ENCODE data around the gene MTHFD2L. TPM values are rescaled to one million over a fixed set of nuclear protein-coding genes. Genes with fewer than 3 reads are reported as not detected.

MTHFD2L gene
- total and polyA plus RNA-seq, 2 of the 8 experiments (the other 6 are each of a cell fraction or from before 2014, with no cell fraction given) = 5.4 to 15.0 TPM

GRCh38 chr4:74315376-74315775, 157.5 kb downstream of the MTHFD2L start:
- Histone ChIP-seq H3K79me1 (ENCODE audit: low read depth, low read length) (no peaks in the 10 kb centered on the region), H3K23me2 (ENCODE audit: low read depth, low read length) (no peaks in the 10 kb centered on the region), H2BK120ac (replicated peaks; ENCODE audit: low read depth, low read length) (no peak overlapping the region), H4K20me1 (replicated peaks in 1 of 2; ENCODE audit: control insufficient read depth in 1 of 2, insufficient read depth in 2 of 2, low read length in 2 of 2) (no peaks in the 10 kb centered on the region), H3K4me1 (replicated peaks in 1 of 4; ENCODE audit: control insufficient read depth in 3 of 4, insufficient read depth in 4 of 4, low read length in 3 of 4) (no peaks in the 10 kb centered on the region), H3K79me2 (ENCODE audit: control insufficient read depth in 1 of 2, insufficient read depth in 2 of 2, low read length in 2 of 2) (no peaks in the 10 kb centered on the region), H3K4me3 (ENCODE audit: extremely low read depth in 1 of 4, insufficient read depth in 2 of 4, low read depth in 3 of 4, low read length in 4 of 4) (no peak overlapping the region), H3K9me3 (ENCODE audit: insufficient read depth in 2 of 2, low read depth in 1 of 2, low read length in 1 of 2) (no peaks in the 10 kb centered on the region), H3K4me2 (ENCODE audit: insufficient read depth in 1 of 2, low read depth in 2 of 2, low read length in 2 of 2) (no peak overlapping the region), H3K36me3 (ENCODE audit: control insufficient read depth in 2 of 4, insufficient read depth in 4 of 4, low read length in 3 of 4) (no peaks in the 10 kb centered on the region), H4K8ac (ENCODE audit: extremely low read depth, insufficient read depth, low read length) (no peak overlapping the region), H3K14ac (ENCODE audit: insufficient read length) (no peak overlapping the region), H3K27ac (ENCODE audit: low read depth, low read length) (no peak overlapping the region), H3K18ac (ENCODE audit: extremely low read depth, low read length) (no peak overlapping the region), H2AFZ (ENCODE audit: low read length) (no peak overlapping the region), H3K9ac (replicated peaks in 1 of 4; ENCODE audit: extremely low read depth in 1 of 4, low read depth in 3 of 4, low read length in 3 of 4) (no peak overlapping the region), H2BK15ac (ENCODE audit: low read length) (no peak overlapping the region), H2AK5ac (ENCODE audit: low read depth, low read length) (no peak overlapping the region), H2BK12ac (ENCODE audit: low read depth, low read length) (no peak overlapping the region), H2BK5ac (ENCODE audit: low read depth, low read length) (no peak overlapping the region), H4K5ac (ENCODE audit: insufficient read length, low read depth, low read length) (no peak overlapping the region), H3K56ac (replicated peaks; ENCODE audit: insufficient read length, low read depth, low read length) (no peak overlapping the region), H2BK20ac (ENCODE audit: low read length) (no peak overlapping the region), H3K4ac (replicated peaks; ENCODE audit: insufficient read length, low read depth, low read length) (no peak overlapping the region), H3K23ac (ENCODE audit: insufficient read length) (no peak overlapping the region), H4K91ac (replicated peaks; ENCODE audit: insufficient read length, low read length) (no peak overlapping the region), H3K27me3 (replicated peaks in 1 of 4; ENCODE audit: control insufficient read depth in 3 of 4, extremely low read depth in 1 of 4, insufficient read depth in 3 of 4, low read length in 3 of 4) (no peaks in the 10 kb centered on the region)
- ChIA-PET CTCF (ENCODE audit: partially characterized antibody) (interaction anchor here (0.7 to 1.8 kb wide), 7 partner anchors 9 to 544 kb away, joined by 3 to 8 read pairs (median 4); no protein-coding TSS in a partner anchor), POLR2A (ENCODE audit: partially characterized antibody) (no interaction called here)
- WGBS, 2 experiments (ENCODE audit: extremely low coverage in 1 of 2, insufficient coverage in 1 of 2, insufficient read length in 1 of 2, insufficient replicate concordance in 2 of 2, low coverage in 1 of 2, low lambda C conversion rate in 2 of 2, missing lambda C conversion rate in 1 of 2) = 89% methylated on average over 5 of the region's 5 CpGs; no CpG with 5 or more reads in 1 of the 2 experiments
- no peak for TF ChIP-seq CHD2 (IDR thresholded peaks at IDR 0.05; ENCODE audit: low read length)
- DNase-seq (ENCODE audit: low read depth in 1 of 2, low spot score in 2 of 2) (no peak), FAIRE-seq (no peak)

Measured in H1 (cell line).